SU-DHL-6 (cell line): ENCODE results near the gene DUSP9.
"Not testable (repeated sequence)": the region's sequence is repeated elsewhere in the genome, so short reads cannot be mapped to it uniquely, and the experiment has no call there.

Experiments
- H2AFZ ChIP-seq: fragments of 200-600 bp; sonication (generic); 2 replicates; pipeline ENCODE4 v1.6.1; 2014; ENCODE audit warnings: low read depth, mild to moderate bottlenecking, moderate library complexity, mixed read lengths, antibody characterized with exemption, low read length; ENCODE audit not compliant: severe bottlenecking
- H3F3A ChIP-seq: fragments of 200-600 bp; shearing (Covaris generic); 2 replicates; pipeline ENCODE4 v1.6.0; 2016; ENCODE audit warnings: antibody characterized with exemption, mild to moderate bottlenecking; ENCODE audit not compliant: insufficient read depth
- H3K27ac ChIP-seq: fragments of 200-600 bp; sonication (generic); 2 replicates; pipeline ENCODE4 v1.5.1; 2016; ENCODE audit warnings: low read depth, mild to moderate bottlenecking, low read length, moderate library complexity, mixed read lengths
- H3K27me3 ChIP-seq: fragments of 200-600 bp; sonication (generic), shearing (Covaris generic); 2 replicates; pipeline ENCODE4 v1.6.0; 2014; ENCODE audit warnings: mild to moderate bottlenecking, low read length
- H3K36me3 ChIP-seq: fragments of 200-600 bp; sonication (generic); 2 replicates; pipeline ENCODE4 v1.6.1; 2014; ENCODE audit warnings: mild to moderate bottlenecking, low read length, mixed read lengths
- H3K4me2 ChIP-seq: fragments of 300-600, 200-600 bp; shearing (Covaris generic), sonication (generic); 2 replicates; pipeline ENCODE4 v1.6.0; 2014; ENCODE audit warnings: low read length, low read depth, mild to moderate bottlenecking; ENCODE audit not compliant: poor library complexity, severe bottlenecking
- H3K4me3 ChIP-seq: fragments of 200-600 bp; sonication (generic); 2 replicates; pipeline ENCODE4 v1.5.1; 2014; ENCODE audit warnings: antibody characterized with exemption, low read length, mild to moderate bottlenecking, mixed read lengths; ENCODE audit not compliant: insufficient read depth, poor library complexity, severe bottlenecking
- H3K79me2 ChIP-seq: fragments of 200-600 bp; sonication (generic); 2 replicates; pipeline ENCODE4 v1.6.1; 2014; ENCODE audit warnings: mild to moderate bottlenecking, low read length, moderate library complexity; ENCODE audit not compliant: insufficient read depth
- H3K9ac ChIP-seq: fragments of 200-600 bp; sonication (generic); 2 replicates; pipeline ENCODE4 v1.7.0; 2014; ENCODE audit warnings: mild to moderate bottlenecking, low read length
- H3K9me2 ChIP-seq: fragments of 200-600 bp; sonication (generic); replicated peaks from 2 replicates; pipeline ENCODE4 v1.6.1; 2014; ENCODE audit warnings: low read length; ENCODE audit not compliant: insufficient read depth
- H3K9me3 ChIP-seq: fragments of 200-600 bp; sonication (generic); 2 replicates; pipeline ENCODE4 v1.6.1; 2014; ENCODE audit warnings: low read length, mixed read lengths; ENCODE audit not compliant: insufficient read depth
- H4K20me1 ChIP-seq: fragments of 200-600 bp; sonication (generic); 2 replicates; pipeline ENCODE4 v1.6.1; 2014; ENCODE audit warnings: low read depth, mild to moderate bottlenecking, antibody characterized with exemption, low read length, moderate library complexity, mixed read lengths
- CTCF ChIP-seq: fragments of 200-600 bp; sonication (generic); IDR thresholded peaks from one replicate; pipeline ENCODE4 v1.5.1; 2017; ENCODE audit warnings: antibody characterized with exemption, mild to moderate bottlenecking, low read length, moderate library complexity; ENCODE audit not compliant: insufficient read depth, poor library complexity, severe bottlenecking
- EZH2phosphoT487 ChIP-seq: fragments of 200-600 bp; sonication (generic), shearing (Covaris generic); conservative IDR thresholded peaks from 2 replicates; pipeline ENCODE4 v1.6.1; 2018; ENCODE audit warnings: mild to moderate bottlenecking, antibody characterized with exemption, low read length, moderate library complexity, mixed read lengths

Gene DUSP9

GRCh38 chrX:153688911-153689590 lies 42.0 kb downstream of the DUSP9 start:
- no peaks in the 10 kb centered on the region for H4K20me1 ChIP-seq
- H3K4me3 ChIP-seq, result no peak overlapping the region
- no peak overlapping the region for H3K9ac ChIP-seq
- no peaks in the 10 kb centered on the region for H3K9me3 ChIP-seq
- no peak overlapping the region for H3K4me2 ChIP-seq
- no peak overlapping the region for H3K27ac ChIP-seq
- H3K9me2 ChIP-seq, result no peaks in the 10 kb centered on the region
- no peaks in the 10 kb centered on the region for H3F3A ChIP-seq
- no peaks in the 10 kb centered on the region for H3K79me2 ChIP-seq
- H3K36me3 ChIP-seq, result no peaks in the 10 kb centered on the region
- no peaks in the 10 kb centered on the region for H3K27me3 ChIP-seq
- H2AFZ ChIP-seq, result no peak overlapping the region
- TF ChIP-seq EZH2phosphoT487 (no peak), CTCF (no peak)

- TF ChIP-seq EZH2phosphoT487 (no peak), CTCF (no peak)
- Histone ChIP-seq H3F3A (no peaks in the 10 kb centered on the region), H3K79me2 (no peaks in the 10 kb centered on the region), H2AFZ (no peak overlapping the region), H3K27ac (no peak overlapping the region), H3K27me3 (no peaks in the 10 kb centered on the region), H3K9me2 (no peaks in the 10 kb centered on the region), H3K9ac (no peak overlapping the region), H3K9me3 (no peaks in the 10 kb centered on the region), H3K36me3 (no peaks in the 10 kb centered on the region), H3K4me2 (no peak overlapping the region), H3K4me3 (no peak overlapping the region), H4K20me1 (no peaks in the 10 kb centered on the region)
Measured at GRCh38 chrX:153689654-153690465, 42.9 kb downstream of the DUSP9 start.

DNA sequence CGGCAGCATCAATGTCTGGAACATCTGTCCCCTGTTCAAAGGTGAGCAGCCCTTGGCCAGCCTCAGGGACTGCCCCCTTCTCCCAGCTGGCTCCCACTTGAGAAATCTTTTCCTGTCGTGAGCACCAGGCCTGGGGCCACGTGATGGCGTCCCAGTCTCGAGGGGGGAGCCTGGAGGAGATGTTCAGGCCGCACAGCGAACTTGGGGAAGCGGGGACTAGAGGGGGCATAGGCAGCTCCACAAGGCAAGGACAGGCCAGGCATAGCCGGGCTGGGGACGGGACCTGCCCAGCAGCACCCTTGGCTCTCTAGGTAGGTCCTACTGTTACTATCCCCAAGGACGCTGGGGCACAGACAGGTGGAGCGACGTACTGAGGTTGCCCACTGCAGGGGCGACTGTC lies 43.5 kb downstream of the DUSP9 start:
- no peaks in the 10 kb centered on the region for H3K9me2 ChIP-seq
- H3F3A ChIP-seq, result no peaks in the 10 kb centered on the region
- no peak overlapping the region for H3K9ac ChIP-seq
- TF ChIP-seq CTCF (no peak), EZH2phosphoT487 (no peak)
- H3K27me3 ChIP-seq, result no peaks in the 10 kb centered on the region
- no peak overlapping the region for H3K27ac ChIP-seq
- no peak overlapping the region for H3K4me2 ChIP-seq
- no peaks in the 10 kb centered on the region for H3K36me3 ChIP-seq
- no peak overlapping the region for H2AFZ ChIP-seq
- no peaks in the 10 kb centered on the region for H3K9me3 ChIP-seq
- H3K79me2 ChIP-seq, result no peaks in the 10 kb centered on the region
- no peaks in the 10 kb centered on the region for H4K20me1 ChIP-seq
- H3K4me3 ChIP-seq, result no peak overlapping the region

- H3K9me2 ChIP-seq, H3K4me2 ChIP-seq, H3K4me3 ChIP-seq, H3K9ac ChIP-seq, H3F3A ChIP-seq, H3K79me2 ChIP-seq, H2AFZ ChIP-seq, H3K36me3 ChIP-seq, H3K9me3 ChIP-seq, H3K27me3 ChIP-seq, H3K27ac ChIP-seq, H4K20me1 ChIP-seq: not testable (repeated sequence)
Measured at GRCh38 chrX:153691032-153691827, 44.2 kb downstream of the DUSP9 start.
